Measurements from ENCODE around the gene GABBR1.

GRCh38 chr6:29620630-29621029 is 12.4 kb downstream of the GABBR1 start:
- no peak for TF ChIP-seq POLR2A (IDR thresholded peaks at IDR 0.05; ENCODE audit: low read depth)
- TF ChIP-seq CTCF (IDR thresholded peaks at IDR 0.05): no peak
- no peak for TF ChIP-seq EP300 (IDR thresholded peaks at IDR 0.05)

Measured in esophagus muscularis mucosa (tissue), 4 donors.